A673 (cell line): ENCODE measurements around the gene OTOGL. TPM values are rescaled to one million over a fixed set of nuclear protein-coding genes. Genes with fewer than 3 reads are reported as not detected.
A peak's percentile ranks its signal among the peaks of the same experiment; 100 is the strongest.

Experiments
- BruUV-seq: library from RNA; stranded (reverse); fragments of 400-500 nt; replicated peaks from 2 replicates; lab custom pipeline; 2021; lab: Mats Ljungman, UMichigan
- CTCF ChIA-PET: fragments of 300-600 bp; sonication (Branson Sonifier 250); formaldehyde crosslinking; loops from one replicate; lab custom pipeline; 2022; ENCODE audit warnings: antibody characterized with exemption; lab: Charles Lee
- POLR2A ChIA-PET: fragments of 300-600 bp; sonication (Branson Sonifier 250); formaldehyde crosslinking; loops from one replicate; lab custom pipeline; 2022; ENCODE audit warnings: antibody characterized with exemption; ENCODE audit not compliant: low non-redundant PET; lab: Charles Lee
- DNase-seq: peaks from one replicate; pipeline ENCODE4 v3.0.0-alpha.2; 2015; ENCODE audit warnings: low spot score
- H3K27ac ChIP-seq: fragments of 200-600 bp; sonication (generic); 2 replicates; pipeline ENCODE4 v1.5.1; 2016; ENCODE audit warnings: mixed run types, low read depth, mild to moderate bottlenecking, mixed read lengths, antibody characterized with exemption, low read length; ENCODE audit not compliant: poor library complexity, severe bottlenecking
- H3K27me3 ChIP-seq: fragments of 200-600 bp; sonication (generic); replicated peaks from 2 replicates; pipeline ENCODE4 v1.6.1; 2017; ENCODE audit warnings: mixed run types, low read depth, mild to moderate bottlenecking, mixed read lengths, antibody characterized with exemption, low read length; ENCODE audit not compliant: insufficient read depth, poor library complexity
- H3K36me3 ChIP-seq: fragments of 200-600 bp; sonication (generic); 2 replicates; pipeline ENCODE4 v1.6.1; 2016; ENCODE audit warnings: mixed run types, mild to moderate bottlenecking, mixed read lengths, antibody characterized with exemption, low read length; ENCODE audit not compliant: insufficient read depth, poor library complexity, severe bottlenecking
- H3K4me1 ChIP-seq: fragments of 200-600 bp; sonication (generic); 2 replicates; pipeline ENCODE4 v1.6.1; 2017; ENCODE audit warnings: mixed run types, mild to moderate bottlenecking, mixed read lengths, antibody characterized with exemption, low read length; ENCODE audit not compliant: insufficient read depth, poor library complexity, severe bottlenecking
- H3K4me3 ChIP-seq: fragments of 200-600 bp; sonication (generic); 2 replicates; pipeline ENCODE4 v1.5.1; 2016; ENCODE audit warnings: low read depth, mixed run types, mild to moderate bottlenecking, mixed read lengths, low read length; ENCODE audit not compliant: poor library complexity, severe bottlenecking
- H3K9me3 ChIP-seq: fragments of 200-600 bp; sonication (generic); 2 replicates; pipeline ENCODE4 v1.6.1; 2016; ENCODE audit warnings: mixed run types, low read depth, mild to moderate bottlenecking, mixed read lengths, antibody characterized with exemption, low read length; ENCODE audit not compliant: poor library complexity, severe bottlenecking
- EZH2 ChIP-seq: fragments of 200-600 bp; sonication (generic); IDR thresholded peaks from 2 replicates; pipeline ENCODE4 v1.6.1; 2017; ENCODE audit warnings: borderline replicate concordance, low read depth, mild to moderate bottlenecking, mixed read lengths, antibody characterized with exemption, low read length; ENCODE audit not compliant: poor library complexity, severe bottlenecking
- intact Hi-C: fragments of 100-400 bp; cut with micrococcal nuclease; formaldehyde crosslinking; loops from one replicate; pipeline ENCODE4 v1.10.0; 2022; ENCODE audit not compliant: unreplicated experiment
- total RNA-seq: library from RNA; stranded (reverse); gene quantifications from 2 replicates; pipeline ENCODE4 v1.2.3, GENCODE V29; 2021
- TF ChIP-seq, protein P1 (sequence below): fragments of 300-800, 200-600 bp; sonication (generic); conservative IDR thresholded peaks from 2 replicates; pipeline ENCODE4 v1.5.1; 2017; ENCODE audit warnings: low read depth, mild to moderate bottlenecking, antibody characterized with exemption, low read length, moderate library complexity, mixed read lengths

Gene OTOGL
- total RNA-seq, 1 experiment from 2014 or later, result 0.73 TPM

- peak; percentile 46 for DNase-seq
- Histone ChIP-seq H3K27ac (no peak overlapping the region), H3K4me1 (peaks cover 7% of the 10 kb centered on the region), H3K4me3 (no peak overlapping the region), H3K36me3 (no peaks in the 10 kb centered on the region), H3K27me3 (no peaks in the 10 kb centered on the region), H3K9me3 (no peaks in the 10 kb centered on the region)
- intact Hi-C loops, result no loop called here
- no TSS peak for BruUV-seq
- TF ChIP-seq EZH2, result no peak
- TF ChIP-seq, protein P1, sequence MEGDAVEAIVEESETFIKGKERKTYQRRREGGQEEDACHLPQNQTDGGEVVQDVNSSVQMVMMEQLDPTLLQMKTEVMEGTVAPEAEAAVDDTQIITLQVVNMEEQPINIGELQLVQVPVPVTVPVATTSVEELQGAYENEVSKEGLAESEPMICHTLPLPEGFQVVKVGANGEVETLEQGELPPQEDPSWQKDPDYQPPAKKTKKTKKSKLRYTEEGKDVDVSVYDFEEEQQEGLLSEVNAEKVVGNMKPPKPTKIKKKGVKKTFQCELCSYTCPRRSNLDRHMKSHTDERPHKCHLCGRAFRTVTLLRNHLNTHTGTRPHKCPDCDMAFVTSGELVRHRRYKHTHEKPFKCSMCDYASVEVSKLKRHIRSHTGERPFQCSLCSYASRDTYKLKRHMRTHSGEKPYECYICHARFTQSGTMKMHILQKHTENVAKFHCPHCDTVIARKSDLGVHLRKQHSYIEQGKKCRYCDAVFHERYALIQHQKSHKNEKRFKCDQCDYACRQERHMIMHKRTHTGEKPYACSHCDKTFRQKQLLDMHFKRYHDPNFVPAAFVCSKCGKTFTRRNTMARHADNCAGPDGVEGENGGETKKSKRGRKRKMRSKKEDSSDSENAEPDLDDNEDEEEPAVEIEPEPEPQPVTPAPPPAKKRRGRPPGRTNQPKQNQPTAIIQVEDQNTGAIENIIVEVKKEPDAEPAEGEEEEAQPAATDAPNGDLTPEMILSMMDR, result no peak
- ChIA-PET POLR2A (no interaction called here), CTCF (no interaction called here)
These were observed 274.3 kb downstream of the OTOGL start for GRCh38 chr12:80373666-80374065.

GRCh38 chr12:80374615-80375014 lies 275.3 kb downstream of the OTOGL start:
- Histone ChIP-seq H3K27me3 (no peaks in the 10 kb centered on the region), H3K4me3 (no peak overlapping the region), H3K36me3 (no peaks in the 10 kb centered on the region), H3K4me1 (peaks cover 7% of the 10 kb centered on the region), H3K27ac (no peak overlapping the region), H3K9me3 (no peaks in the 10 kb centered on the region)
- no peak for DNase-seq
- ChIA-PET CTCF (no interaction called here), POLR2A (no interaction called here)
- TF ChIP-seq EZH2, result no peak
- TF ChIP-seq, protein P1, result no peak
- intact Hi-C loops, result no loop called here
- BruUV-seq, result no TSS peak

DNA sequence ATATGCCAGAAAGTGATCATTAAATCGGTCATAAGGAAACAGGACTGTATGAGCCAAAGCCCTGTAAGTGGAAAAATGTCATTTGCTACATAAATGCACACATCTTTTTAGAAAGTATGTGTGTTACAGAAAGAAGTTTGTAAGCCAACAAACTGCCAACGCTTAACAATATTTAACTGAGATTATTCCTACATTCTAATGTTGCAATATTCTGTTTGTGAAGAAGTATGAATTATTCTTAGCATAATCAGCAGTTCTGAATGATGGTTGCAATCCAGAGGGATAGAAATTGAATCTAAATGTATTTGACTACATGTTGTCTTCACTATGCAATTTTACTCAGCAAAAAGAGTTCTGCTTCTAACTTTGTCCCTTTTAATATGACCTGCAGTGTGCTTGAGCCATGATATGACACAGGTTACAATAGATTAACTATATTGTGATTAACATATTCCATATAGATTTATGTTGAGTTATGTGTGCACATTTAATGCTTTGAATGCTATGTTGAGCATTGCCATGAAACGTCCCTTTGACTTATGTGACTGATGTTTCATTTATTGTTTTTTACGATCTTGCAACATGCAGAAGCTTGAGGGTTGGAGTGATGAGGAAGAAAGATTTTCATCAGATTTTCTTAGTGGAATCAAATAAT lies 277.9 kb downstream of the OTOGL start:
- intact Hi-C loops, result no loop called here
- no peak overlapping the region for H3K4me3 ChIP-seq
- CTCF ChIA-PET, result no interaction called here
- TF ChIP-seq EZH2, result no peak
- TF ChIP-seq, protein P1, result no peak
- no peak overlapping the region for H3K27ac ChIP-seq
- H3K4me1 ChIP-seq, result peaks cover 7% of the 10 kb centered on the region
- no peaks in the 10 kb centered on the region for H3K36me3 ChIP-seq
- no peak for DNase-seq
- no peaks in the 10 kb centered on the region for H3K27me3 ChIP-seq
- POLR2A ChIA-PET, result no interaction called here
- H3K9me3 ChIP-seq, result no peaks in the 10 kb centered on the region
- BruUV-seq, result no TSS peak
